Stimulated activated CD4-positive, alpha-beta T cell treated with anti-CD3 and anti-CD28 coated beads, Interleukin-12 subunit alpha, Interleukin-12 subunit beta, amount 100 ng/mL, for 24 hours (primary cell): ENCODE results near the gene CUEDC2.
A peak's percentile ranks its signal among the peaks of the same experiment; 100 is the strongest.

ENCODE experiments used
- DNase-seq, 2 experiments: peaks; one replicate each; pipeline ENCODE4 v3.0.0-alpha.2; 2020; ENCODE audit warnings: low read depth in 2 of 2

Gene CUEDC2

GRCh38 chr10:102409604-102410428 is 22.6 kb downstream of the CUEDC2 start:
- no peak for DNase-seq

GRCh38 chr10:102408728-102409603 is 23.4 kb downstream of the CUEDC2 start:
- DNase-seq, result peak; percentile 46 to 74

- DNase-seq, result no peak
These were observed 24.1 kb downstream of the CUEDC2 start for GRCh38 chr10:102408131-102408727.

GRCh38 chr10:102407425-102408130 is 24.8 kb downstream of the CUEDC2 start:
- DNase-seq, result no peak

- no peak for DNase-seq
These were observed 25.6 kb downstream of the CUEDC2 start for GRCh38 chr10:102406815-102407214.

GRCh38 chr10:102405632-102406031 is 26.7 kb downstream of the CUEDC2 start:
- DNase-seq, result no peak

GRCh38 chr10:102405108-102405571 is 27.2 kb downstream of the CUEDC2 start:
- DNase-seq, result no peak

- no peak for DNase-seq
These were observed 27.8 kb downstream of the CUEDC2 start for GRCh38 chr10:102404361-102405107.

- no peak for DNase-seq
These were observed 29.3 kb downstream of the CUEDC2 start for GRCh38 chr10:102403115-102403514.

GRCh38 chr10:102402512-102402896 is 29.9 kb downstream of the CUEDC2 start:
- DNase-seq, result no peak

GRCh38 chr10:102401735-102402511 is 30.5 kb downstream of the CUEDC2 start:
- no peak for DNase-seq

GRCh38 chr10:102401342-102401654 is 31.1 kb downstream of the CUEDC2 start:
- DNase-seq, result no peak

GRCh38 chr10:102400598-102401341 is 31.6 kb downstream of the CUEDC2 start:
- DNase-seq, result no peak

GRCh38 chr10:102400076-102400475 is 32.3 kb downstream of the CUEDC2 start:
- DNase-seq, result no peak

- DNase-seq, result peak; percentile 73 to 82
These were observed 33.0 kb downstream of the CUEDC2 start for GRCh38 chr10:102399217-102400021.

- no peak for DNase-seq
These were observed 34.0 kb downstream of the CUEDC2 start for GRCh38 chr10:102398172-102399020.

GRCh38 chr10:102397222-102398171 is 34.9 kb downstream of the CUEDC2 start:
- no peak for DNase-seq
